H1 (cell line): ENCODE data around the gene SGMS1. TPM values are rescaled to one million over a fixed set of nuclear protein-coding genes. Genes with fewer than 3 reads are reported as not detected.

Source experiments
- CTCF ChIA-PET: fragments of 300-600 bp; sonication (Branson Sonifier 250); formaldehyde crosslinking; loops from one replicate; lab custom pipeline; 2021; ENCODE audit not compliant: partially characterized antibody; lab: Charles Lee
- POLR2A ChIA-PET: fragments of 300-600 bp; sonication (Branson Sonifier 250); formaldehyde crosslinking; loops from one replicate; lab custom pipeline; 2021; ENCODE audit warnings: inconsistent platforms; ENCODE audit not compliant: partially characterized antibody; lab: Charles Lee
- DNase-seq, 2 experiments: peaks; one replicate each; pipeline versions ENCODE4 v3.0.0 to v3.0.0-alpha.2; 2010 to 2022; ENCODE audit warnings: low spot score in 2 of 2, low read depth in 1 of 2, mixed read lengths in 1 of 2
- FAIRE-seq: peaks from 2 replicates; lab custom pipeline; 2011; peaks lifted over from hg19 to GRCh38; lab: Jason Lieb, UNC
- H2AFZ ChIP-seq: 2 replicates; pipeline ENCODE4 v1.8.1; 2012; ENCODE audit warnings: low read length, inconsistent platforms
- H2AK5ac ChIP-seq: 2 replicates; pipeline ENCODE4 v1.6.1; 2013; ENCODE audit warnings: low read depth, low read length
- H2BK120ac ChIP-seq: replicated peaks from 2 replicates; pipeline ENCODE3; 2013; ENCODE audit warnings: low read depth, low read length, inconsistent platforms
- H2BK12ac ChIP-seq: 2 replicates; pipeline ENCODE4 v1.6.1; 2013; ENCODE audit warnings: low read depth, low read length
- H2BK15ac ChIP-seq: 2 replicates; pipeline ENCODE4 v1.6.1; 2013; ENCODE audit warnings: low read length
- H2BK20ac ChIP-seq: 2 replicates; pipeline ENCODE4 v1.6.1; 2013; ENCODE audit warnings: low read length
- H2BK5ac ChIP-seq: 2 replicates; pipeline ENCODE4 v1.6.1; 2013; ENCODE audit warnings: low read depth, low read length
- H3K14ac ChIP-seq: 2 replicates; pipeline ENCODE4 v1.6.1; 2013; ENCODE audit warnings: inconsistent platforms; ENCODE audit not compliant: insufficient read length
- H3K18ac ChIP-seq: 2 replicates; pipeline ENCODE4 v1.6.1; 2013; ENCODE audit warnings: low read length; ENCODE audit errors: extremely low read depth
- H3K23ac ChIP-seq: 2 replicates; pipeline ENCODE4 v1.6.1; 2013; ENCODE audit warnings: inconsistent platforms; ENCODE audit not compliant: insufficient read length
- H3K23me2 ChIP-seq: 2 replicates; pipeline ENCODE4 v1.6.1; 2013; ENCODE audit warnings: low read depth, low read length
- H3K27ac ChIP-seq: 2 replicates; pipeline ENCODE4 v1.6.1; 2011; ENCODE audit warnings: low read depth, low read length, inconsistent platforms
- H3K27me3 ChIP-seq, 4 experiments: replicated peaks in 1 of 4; 1 replicate in 1 of 4; 2 replicates in 3 of 4; pipeline versions ENCODE4 v1.6.1 to v1.8.1; 2011 to 2013; ENCODE audit warnings: low read length in 3 of 4, mild to moderate bottlenecking in 3 of 4, inconsistent platforms in 2 of 4, mixed read lengths in 2 of 4, moderate library complexity in 1 of 4; ENCODE audit not compliant: control insufficient read depth in 3 of 4, insufficient read depth in 3 of 4; ENCODE audit errors: extremely low read depth in 1 of 4
- H3K36me3 ChIP-seq, 4 experiments: 2 replicates each; pipeline versions ENCODE4 v1.6.1 to v1.8.1; 2011 to 2013; ENCODE audit warnings: mild to moderate bottlenecking in 4 of 4, low read length in 3 of 4, moderate library complexity in 2 of 4, control low read depth in 1 of 4, inconsistent platforms in 1 of 4; ENCODE audit not compliant: insufficient read depth in 4 of 4, control insufficient read depth in 2 of 4
- H3K4ac ChIP-seq: replicated peaks from 2 replicates; pipeline ENCODE3; 2013; ENCODE audit warnings: low read length, low read depth, mixed read lengths, inconsistent platforms; ENCODE audit not compliant: insufficient read length
- H3K4me1 ChIP-seq, 4 experiments: replicated peaks in 1 of 4; 1 replicate in 1 of 4; 2 replicates in 3 of 4; pipeline versions ENCODE4 v1.6.1 to v1.8.1; 2011 to 2013; ENCODE audit warnings: low read length in 3 of 4, inconsistent platforms in 2 of 4, mixed read lengths in 1 of 4; ENCODE audit not compliant: insufficient read depth in 4 of 4, control insufficient read depth in 3 of 4
- H3K4me2 ChIP-seq, 2 experiments: 2 replicates each; pipeline versions ENCODE4 v1.6.1 to v1.8.1; 2011 to 2013; ENCODE audit warnings: low read depth in 2 of 2, low read length in 2 of 2, control low read depth in 1 of 2, inconsistent platforms in 1 of 2, mild to moderate bottlenecking in 1 of 2; ENCODE audit not compliant: insufficient read depth in 1 of 2
- H3K4me3 ChIP-seq, 4 experiments: fragments of 200-600, 300-600 bp in 1 of 4; sonication (generic), shearing (Covaris generic), sonication (Bioruptor Twin) in 1 of 4; 2 replicates each; pipeline versions ENCODE4 v1.5.1 to v1.8.1; 2011 to 2016; ENCODE audit warnings: low read length in 4 of 4, low read depth in 3 of 4, control low read depth in 2 of 4, inconsistent platforms in 2 of 4, mild to moderate bottlenecking in 2 of 4, mixed read lengths in 1 of 4, moderate library complexity in 1 of 4; ENCODE audit not compliant: insufficient read depth in 2 of 4; ENCODE audit errors: extremely low read depth in 1 of 4
- H3K56ac ChIP-seq: replicated peaks from 2 replicates; pipeline ENCODE3; 2013; ENCODE audit warnings: low read depth, mild to moderate bottlenecking, mixed read lengths, low read length, inconsistent platforms; ENCODE audit not compliant: insufficient read length
- H3K79me1 ChIP-seq: 2 replicates; pipeline ENCODE4 v1.6.1; 2013; ENCODE audit warnings: low read depth, low read length, control low read depth
- H3K79me2 ChIP-seq, 2 experiments: 2 replicates each; pipeline versions ENCODE4 v1.6.1 to v1.8.1; 2012 to 2013; ENCODE audit warnings: low read length in 2 of 2, mild to moderate bottlenecking in 2 of 2, inconsistent platforms in 1 of 2; ENCODE audit not compliant: insufficient read depth in 2 of 2, control insufficient read depth in 1 of 2
- H3K9ac ChIP-seq, 4 experiments: replicated peaks in 1 of 4; 1 replicate in 1 of 4; 2 replicates in 3 of 4; pipeline versions ENCODE4 v1.6.1 to v1.8.1; 2011 to 2013; ENCODE audit warnings: low read depth in 3 of 4, low read length in 3 of 4, control low read depth in 2 of 4, mild to moderate bottlenecking in 2 of 4, moderate library complexity in 2 of 4, inconsistent platforms in 1 of 4; ENCODE audit errors: extremely low read depth in 1 of 4
- H3K9me3 ChIP-seq, 2 experiments: 2 replicates each; pipeline versions ENCODE4 v1.6.1 to v1.8.1; 2012 to 2013; ENCODE audit warnings: mild to moderate bottlenecking in 2 of 2, moderate library complexity in 2 of 2, control low read depth in 1 of 2, inconsistent platforms in 1 of 2, low read depth in 1 of 2, low read length in 1 of 2, mixed read lengths in 1 of 2; ENCODE audit not compliant: insufficient read depth in 2 of 2
- H4K20me1 ChIP-seq, 2 experiments: replicated peaks in 1 of 2; 2 replicates each; pipeline versions ENCODE3 to v1.8.1; 2011 to 2013; ENCODE audit warnings: inconsistent platforms in 2 of 2, low read length in 2 of 2, mild to moderate bottlenecking in 1 of 2; ENCODE audit not compliant: insufficient read depth in 2 of 2, control insufficient read depth in 1 of 2
- H4K5ac ChIP-seq: 2 replicates; pipeline ENCODE4 v1.6.1; 2013; ENCODE audit warnings: low read length, low read depth, mixed read lengths, inconsistent platforms; ENCODE audit not compliant: insufficient read length
- H4K8ac ChIP-seq: 2 replicates; pipeline ENCODE4 v1.8.0; 2013; ENCODE audit warnings: mild to moderate bottlenecking, moderate library complexity, low read length, inconsistent platforms; ENCODE audit not compliant: insufficient read depth; ENCODE audit errors: extremely low read depth
- H4K91ac ChIP-seq: replicated peaks from 2 replicates; pipeline ENCODE3; 2013; ENCODE audit warnings: low read length, mixed read lengths, inconsistent platforms; ENCODE audit not compliant: insufficient read length
- JUND ChIP-seq: IDR thresholded peaks from 2 replicates; pipeline ENCODE4 v1.6.1; 2011; ENCODE audit warnings: mild to moderate bottlenecking, improper control_type of control experiment, low read length
- POU5F1 ChIP-seq: IDR thresholded peaks from 2 replicates; pipeline ENCODE4 v1.6.1; 2011; ENCODE audit warnings: low read depth, mild to moderate bottlenecking, low read length, moderate library complexity
- WGBS, 2 experiments: shearing (Covaris generic) in 1 of 2; methylation state at CpG; one replicate each; pipeline versions ENCODE4 v1.1.6 to v1.1.7; 2013 to 2015; ENCODE audit warnings: low lambda C conversion rate in 2 of 2, mixed read lengths in 2 of 2, inconsistent platforms in 1 of 2, low coverage in 1 of 2, missing lambda C conversion rate in 1 of 2; ENCODE audit not compliant: insufficient replicate concordance in 2 of 2, insufficient coverage in 1 of 2, insufficient read length in 1 of 2; ENCODE audit errors: extremely low coverage in 1 of 2, missing lambda C conversion rate in 1 of 2; 5-methylcytosine and 5-hydroxymethylcytosine counted together
- polyA plus RNA-seq, 7 experiments: library from polyadenylated mRNA; depleted of rRNA in 3 of 7; stranded (reverse) in 5 of 7; unstranded in 2 of 7; fragments of >200 nt in 5 of 7; fragments of 200-250 nt in 2 of 7; gene quantifications; 1 replicate in 5 of 7; 2 replicates in 1 of 7; 4 replicates in 1 of 7; pipeline versions ENCODE4 v1.2.1 to v1.2.3, GENCODE V29; 2011 to 2013; ENCODE audit warnings: missing spikeins in 2 of 7, mixed read lengths in 2 of 7
- total RNA-seq: library from RNA; stranded (reverse); fragmentation: NEBNext Ultra II Directional; extraction: Animal tissue kit (Norgen Biotek cat#: 25700); gene quantifications from 2 replicates; pipeline ENCODE4 v1.2.1, GENCODE V29; 2021

Gene SGMS1
- total and polyA plus RNA-seq, 2 of the 8 experiments (the other 6 are each of a cell fraction or from before 2014, with no cell fraction given): 6.0 to 15.6 TPM

DNA sequence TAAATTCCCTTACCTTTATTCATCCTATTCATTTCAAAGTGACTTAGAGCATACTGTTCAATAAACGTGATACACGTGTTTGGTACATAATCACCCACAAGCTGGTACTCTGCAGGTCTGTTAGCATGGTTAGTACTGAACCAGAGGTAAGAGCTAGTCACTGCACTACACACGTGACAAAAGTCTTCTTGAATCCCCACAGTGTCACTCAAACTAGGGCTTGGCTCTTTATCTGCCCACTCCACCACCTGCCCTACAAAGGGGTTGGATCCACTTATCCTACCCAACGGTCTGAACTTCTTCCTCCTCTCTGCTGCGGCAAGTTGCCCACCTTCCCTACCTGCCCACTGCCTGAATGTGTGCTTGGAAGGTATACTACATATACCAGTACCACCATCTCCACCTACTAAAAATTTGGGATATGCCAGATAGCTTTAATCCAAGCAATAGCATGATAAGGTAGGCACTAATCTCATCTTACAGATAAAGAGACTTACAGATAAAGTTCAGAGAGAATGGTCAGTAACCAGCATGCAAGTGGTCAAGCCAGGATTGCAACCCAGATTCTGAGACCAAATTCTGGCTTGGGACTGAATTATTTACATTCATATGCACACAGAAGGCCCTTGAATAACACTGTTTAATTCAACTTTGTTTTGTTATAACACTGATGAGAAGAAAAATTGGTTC is 92.2 kb downstream of the SGMS1 start:
- no peak overlapping the region for H3K4me3 ChIP-seq
- H2BK12ac ChIP-seq: no peak overlapping the region
- H3K4me1 ChIP-seq: peaks cover 0 to 5% (median 0%) of the 10 kb centered on the region in 4 experiments; a peak in 1 of 7 replicates
- no peak overlapping the region for H2AFZ ChIP-seq
- no peak overlapping the region for H3K4me2 ChIP-seq
- H3K23me2 ChIP-seq: no peaks in the 10 kb centered on the region
- H2AK5ac ChIP-seq: no peak overlapping the region
- no peak overlapping the region for H2BK120ac ChIP-seq
- FAIRE-seq: no peak
- WGBS, 2 experiments: 85% methylated on average over 5 of the region's 5 CpGs; no CpG with 5 or more reads in 1 of the 2 experiments
- ChIA-PET POLR2A (interaction anchor here (0.6 kb wide), 2 partner anchors 9 to 331 kb away, joined by 4 to 5 read pairs; no protein-coding TSS in a partner anchor), CTCF (interaction anchor here (0.5 to 1.7 kb wide), 5 partner anchors 13 to 143 kb away, joined by 3 to 6 read pairs (median 4); no protein-coding TSS in a partner anchor)
- H3K18ac ChIP-seq: no peak overlapping the region
- H2BK15ac ChIP-seq: no peak overlapping the region
- no peak for DNase-seq
- no peak overlapping the region for H4K91ac ChIP-seq
- no peak overlapping the region for H4K5ac ChIP-seq
- H3K23ac ChIP-seq: no peak overlapping the region
- H3K4ac ChIP-seq: no peak overlapping the region
- no peak overlapping the region for H3K14ac ChIP-seq
- H3K9ac ChIP-seq: no peak overlapping the region
- no peak overlapping the region for H3K27ac ChIP-seq
- H2BK20ac ChIP-seq: no peak overlapping the region
- H3K27me3 ChIP-seq: no peaks in the 10 kb centered on the region
- H2BK5ac ChIP-seq: no peak overlapping the region
- no peak overlapping the region for H4K8ac ChIP-seq
- H3K79me1 ChIP-seq: no peaks in the 10 kb centered on the region; the same call in 1 of the 2 replicates
- peaks cover 0 to under 1% of the 10 kb centered on the region in 2 experiments; a peak in 1 of 4 replicates for H3K79me2 ChIP-seq
- H4K20me1 ChIP-seq: no peaks in the 10 kb centered on the region
- H3K9me3 ChIP-seq: no peaks in the 10 kb centered on the region
- H3K56ac ChIP-seq: no peak overlapping the region
- no peaks in the 10 kb centered on the region for H3K36me3 ChIP-seq
- TF ChIP-seq POU5F1: no peak
- no peak for TF ChIP-seq JUND
